Effector memory CD8-positive, alpha-beta T cell (primary cell): ENCODE results near the gene CLCN4.

Source experiments
- ATAC-seq: fragments of 150-1000 bp; cut with Tn5 transposase; replicated peaks from 2 replicates; pipeline ENCODE4 v1.10.0; 2021; ENCODE audit warnings: mild to moderate bottlenecking, moderate library complexity
- DNase-seq, 3 experiments: peaks; one replicate each; pipeline ENCODE4 v3.0.0; 2021
- H3K27ac Mint-ChIP-seq, 2 donors: one replicate each; pipeline ENCODE4 v1.8.0; 2022; ENCODE audit warnings: mild to moderate bottlenecking in 2 of 2, mixed read lengths in 2 of 2, moderate library complexity in 2 of 2
- H3K27me3 Mint-ChIP-seq, 2 donors: one replicate each; pipeline ENCODE4 v1.8.0; 2022; ENCODE audit warnings: mixed read lengths in 2 of 2
- H3K36me3 Mint-ChIP-seq: one replicate; pipeline ENCODE4 v1.8.0; 2022; ENCODE audit warnings: mild to moderate bottlenecking, moderate library complexity, mixed read lengths; ENCODE audit not compliant: insufficient read depth
- H3K4me1 Mint-ChIP-seq, 2 donors: one replicate each; pipeline ENCODE4 v1.8.0; 2022; ENCODE audit warnings: low read depth in 2 of 2, mixed read lengths in 2 of 2
- H3K4me3 Mint-ChIP-seq, 2 donors: one replicate each; pipeline ENCODE4 v1.8.0; 2022; ENCODE audit warnings: mild to moderate bottlenecking in 2 of 2, mixed read lengths in 2 of 2, moderate library complexity in 2 of 2
- H3K9me3 Mint-ChIP-seq, 2 donors: one replicate each; pipeline ENCODE4 v1.8.0; 2022; ENCODE audit warnings: mixed read lengths in 2 of 2

The CLCN4 gene

DNA sequence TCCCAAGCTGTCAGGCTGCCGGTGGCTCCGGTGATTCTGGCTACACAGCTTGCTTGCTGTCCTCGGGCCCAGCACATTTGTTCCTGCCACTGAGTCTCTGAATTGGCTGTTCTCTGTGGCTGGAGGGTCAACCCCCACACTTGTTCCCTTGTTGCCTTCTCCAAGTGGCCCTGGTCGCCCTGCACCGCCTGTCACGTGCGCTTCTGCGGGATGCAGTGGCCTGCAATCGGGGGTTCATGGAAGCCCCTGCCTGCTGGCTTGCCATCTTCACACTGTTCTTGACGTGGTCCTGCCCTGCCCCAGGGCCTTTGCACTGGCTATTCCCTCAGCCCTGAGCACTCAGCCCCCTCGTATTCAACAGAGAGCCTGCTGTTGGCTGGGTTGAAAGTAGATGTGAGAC lies 8.1 kb downstream of the CLCN4 start:
- Mint-ChIP-seq H3K36me3 (no peaks in the 10 kb centered on the region), H3K27ac (no peak overlapping the region), H3K4me3 (no peak overlapping the region), H3K9me3 (no peaks in the 10 kb centered on the region), H3K4me1 (peaks cover 0 to 7% of the 10 kb centered on the region in 2 donors), H3K27me3 (peaks cover 19 to 30% of the 10 kb centered on the region in 2 donors)
- no peak for DNase-seq
- no peak for ATAC-seq

DNA sequence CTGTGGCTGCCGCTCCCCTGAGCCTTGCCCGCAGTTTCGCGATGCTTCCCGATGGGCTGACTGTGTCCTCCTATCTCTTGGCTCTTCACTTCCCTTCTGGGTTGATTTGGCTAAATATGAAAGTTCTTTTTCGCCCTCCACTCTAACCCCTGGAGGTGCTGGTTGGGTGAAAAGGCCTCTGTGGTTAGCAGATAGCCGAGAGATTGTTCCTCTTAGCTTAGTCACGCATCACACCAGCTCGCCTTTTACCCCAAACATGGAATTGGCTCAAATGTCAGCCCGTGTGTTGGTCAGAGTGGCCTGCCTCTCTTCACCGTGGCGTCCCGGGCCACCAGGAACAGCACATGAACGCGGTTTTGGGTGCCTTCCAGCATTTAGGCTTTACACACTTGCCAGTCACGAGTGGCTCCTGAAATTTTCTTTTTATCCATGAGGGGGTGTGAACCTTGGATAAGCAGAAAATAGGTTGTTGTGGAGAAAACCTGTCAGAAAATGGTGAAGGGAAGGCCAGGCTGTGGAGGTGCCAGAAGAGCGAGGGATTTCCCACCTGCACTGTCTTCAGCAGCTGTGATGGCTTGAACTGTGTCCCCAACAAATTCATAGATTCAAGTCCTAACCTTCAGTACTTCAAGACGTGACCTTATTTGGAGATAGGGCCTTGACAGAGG lies 8.9 kb downstream of the CLCN4 start:
- Mint-ChIP-seq H3K4me1 (peaks cover 0 to 7% of the 10 kb centered on the region in 2 donors), H3K27ac (no peak overlapping the region), H3K36me3 (no peaks in the 10 kb centered on the region), H3K9me3 (no peaks in the 10 kb centered on the region), H3K4me3 (no peak overlapping the region), H3K27me3 (peaks cover 11 to 22% of the 10 kb centered on the region in 2 donors)
- ATAC-seq (no peak), DNase-seq (no peak)

DNA sequence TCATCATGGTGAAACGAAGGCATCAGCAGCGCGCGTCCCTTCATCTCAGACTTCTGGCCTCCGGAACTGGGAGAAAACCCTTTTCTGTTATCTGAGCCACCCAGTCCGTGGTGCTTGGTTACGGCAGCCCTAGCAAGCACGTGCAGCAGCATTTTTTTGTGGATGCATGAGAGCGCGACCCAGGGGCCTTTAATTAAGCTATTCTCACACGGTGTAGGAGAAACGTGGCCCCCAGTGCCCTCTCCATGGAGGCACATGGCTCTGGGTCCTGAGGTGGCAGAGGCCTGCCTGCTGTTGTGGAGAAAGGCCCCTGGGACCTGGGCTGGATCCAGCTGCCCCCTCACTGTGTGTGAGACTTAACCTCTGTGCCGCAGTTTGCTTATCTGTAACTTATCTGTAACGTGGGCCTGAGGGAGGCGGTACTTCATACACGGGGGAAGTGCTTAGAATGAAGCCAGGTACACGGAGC lies 9.5 kb downstream of the CLCN4 start:
- Mint-ChIP-seq H3K27ac (no peak overlapping the region), H3K4me1 (peaks cover 0 to 7% of the 10 kb centered on the region in 2 donors), H3K9me3 (no peaks in the 10 kb centered on the region), H3K27me3 (peaks cover 5 to 16% of the 10 kb centered on the region in 2 donors), H3K4me3 (no peak overlapping the region), H3K36me3 (no peaks in the 10 kb centered on the region)
- ATAC-seq, result no peak
- DNase-seq, result no peak

DNA sequence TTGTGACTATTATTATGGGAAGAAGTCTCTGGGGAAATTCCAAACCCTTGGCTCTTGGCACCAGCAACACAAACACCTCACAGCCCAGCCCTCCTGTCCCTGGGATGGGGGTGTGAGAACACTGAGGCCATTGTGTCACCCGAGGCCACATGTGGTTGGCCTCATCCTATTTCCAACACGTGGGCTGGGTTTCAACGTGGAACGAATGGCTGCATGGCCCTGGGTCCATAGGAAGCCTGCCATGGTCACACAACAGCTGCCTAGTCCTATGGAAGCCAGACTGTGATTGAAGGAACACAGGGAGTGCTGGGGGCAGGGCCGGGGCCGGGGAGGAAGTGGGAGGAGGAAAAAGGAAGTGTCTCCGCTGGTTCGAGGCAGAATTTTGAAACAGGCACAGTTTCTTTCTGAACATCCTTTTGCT lies 10.0 kb downstream of the CLCN4 start:
- Mint-ChIP-seq H3K36me3 (no peaks in the 10 kb centered on the region), H3K4me1 (peaks cover 0 to 7% of the 10 kb centered on the region in 2 donors), H3K27ac (no peak overlapping the region), H3K4me3 (peak overlapping the region in 1 of 2 donors; percentile 25), H3K9me3 (no peaks in the 10 kb centered on the region), H3K27me3 (peaks cover 5 to 15% of the 10 kb centered on the region in 2 donors)
- DNase-seq (no peak), ATAC-seq (no peak)

DNA sequence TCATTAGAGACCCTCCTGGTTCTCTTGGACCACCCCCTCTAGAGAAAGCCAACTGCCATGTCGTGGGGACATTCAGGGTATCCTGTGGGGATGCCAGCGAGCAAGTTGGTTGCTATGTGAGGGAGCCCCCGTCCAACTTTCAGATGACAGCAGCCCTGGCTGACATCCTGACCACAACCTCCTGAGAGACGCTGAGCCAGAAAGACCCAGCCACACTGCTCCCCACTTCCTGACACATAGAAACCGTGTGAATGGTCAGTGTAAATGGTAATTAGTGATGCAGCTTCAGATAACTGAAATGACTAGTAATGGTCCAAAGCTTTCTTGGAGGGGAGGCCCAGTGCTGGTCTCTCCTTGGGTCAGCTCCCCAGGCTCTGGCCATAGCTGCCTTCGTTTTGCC lies 10.8 kb downstream of the CLCN4 start:
- no peak overlapping the region for H3K27ac Mint-ChIP-seq
- H3K4me1 Mint-ChIP-seq, result peaks cover 0 to 7% of the 10 kb centered on the region in 2 donors
- DNase-seq (no peak), ATAC-seq (no peak)
- no peaks in the 10 kb centered on the region for H3K36me3 Mint-ChIP-seq
- peaks cover 5 to 24% of the 10 kb centered on the region in 2 donors for H3K27me3 Mint-ChIP-seq
- H3K4me3 Mint-ChIP-seq, result no peak overlapping the region
- no peaks in the 10 kb centered on the region for H3K9me3 Mint-ChIP-seq

DNA sequence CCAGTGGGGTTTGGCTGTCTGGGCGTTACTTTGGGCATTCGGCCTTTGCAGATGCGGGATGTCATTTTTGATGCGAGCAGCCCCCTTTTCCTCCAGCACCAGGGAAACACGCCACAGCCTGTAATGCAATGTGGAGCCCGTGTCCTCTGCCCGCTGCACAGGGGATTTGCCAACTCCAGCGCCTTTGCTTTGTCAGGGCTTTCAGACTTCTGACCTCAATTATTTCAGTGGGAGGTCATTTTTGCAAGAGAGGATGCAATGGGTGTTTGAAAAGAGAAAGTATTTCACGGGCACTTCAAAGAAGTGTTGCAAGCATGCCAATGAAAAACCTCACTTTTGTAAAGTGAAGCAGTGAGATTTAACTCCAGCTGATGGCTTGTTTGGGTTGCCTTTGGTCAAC lies 11.5 kb downstream of the CLCN4 start:
- DNase-seq (no peak), ATAC-seq (no peak)
- H3K4me1 Mint-ChIP-seq, result peaks cover 0 to 7% of the 10 kb centered on the region in 2 donors
- no peak overlapping the region for H3K27ac Mint-ChIP-seq
- H3K9me3 Mint-ChIP-seq, result no peaks in the 10 kb centered on the region
- H3K4me3 Mint-ChIP-seq, result no peak overlapping the region
- H3K27me3 Mint-ChIP-seq, result peaks cover 5 to 28% of the 10 kb centered on the region in 2 donors
- H3K36me3 Mint-ChIP-seq, result no peaks in the 10 kb centered on the region

DNA sequence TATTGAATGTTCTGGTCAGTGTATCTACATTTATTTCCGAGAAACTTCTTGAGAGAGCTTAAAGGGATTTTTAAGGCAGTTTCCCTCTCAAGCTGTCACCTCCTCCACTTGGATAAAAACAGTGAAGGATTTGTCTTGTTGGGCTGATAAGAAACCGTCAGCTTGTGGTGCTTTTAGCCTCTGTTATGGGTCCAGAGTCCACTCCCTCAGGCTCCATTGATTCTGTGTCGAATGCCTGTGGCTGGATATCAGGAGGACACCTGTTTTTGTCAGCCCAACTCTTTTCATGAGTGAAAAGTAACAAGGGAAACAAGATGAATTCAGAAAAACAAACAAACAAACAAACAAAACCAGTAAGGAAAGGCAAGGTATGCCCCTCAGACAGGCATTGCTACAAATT lies 12.4 kb downstream of the CLCN4 start:
- no peak overlapping the region for H3K4me3 Mint-ChIP-seq
- peaks cover 0 to 7% of the 10 kb centered on the region in 2 donors for H3K4me1 Mint-ChIP-seq
- H3K27me3 Mint-ChIP-seq, result peaks cover 0 to 29% of the 10 kb centered on the region in 2 donors
- no peak overlapping the region for H3K27ac Mint-ChIP-seq
- no peaks in the 10 kb centered on the region for H3K36me3 Mint-ChIP-seq
- no peak for ATAC-seq
- no peaks in the 10 kb centered on the region for H3K9me3 Mint-ChIP-seq
- no peak for DNase-seq

DNA sequence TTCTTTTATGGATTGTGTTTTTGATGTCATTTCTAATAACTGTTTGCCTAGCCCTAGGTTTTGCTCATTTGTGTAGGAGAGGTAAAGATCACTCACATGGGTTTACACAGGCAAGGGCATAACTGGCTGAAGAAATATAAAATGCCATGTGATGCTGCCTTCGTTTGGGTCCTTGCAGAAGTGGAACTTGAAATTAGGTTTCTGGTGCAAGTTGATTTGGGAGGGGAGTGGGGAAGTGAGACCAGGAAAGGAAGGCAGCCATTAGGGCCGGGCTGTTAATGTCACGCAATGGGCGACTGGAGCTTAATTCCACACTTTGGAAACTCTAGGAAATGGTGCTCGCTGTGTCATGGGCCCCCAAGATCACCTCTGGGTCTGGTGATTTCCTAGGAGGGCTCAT lies 14.5 kb downstream of the CLCN4 start:
- peaks cover 0 to 7% of the 10 kb centered on the region in 2 donors for H3K4me1 Mint-ChIP-seq
- DNase-seq (no peak), ATAC-seq (no peak)
- H3K27ac Mint-ChIP-seq, result no peak overlapping the region
- no peaks in the 10 kb centered on the region for H3K36me3 Mint-ChIP-seq
- H3K27me3 Mint-ChIP-seq, result peaks cover 0 to 41% of the 10 kb centered on the region in 2 donors
- H3K4me3 Mint-ChIP-seq, result no peak overlapping the region
- H3K9me3 Mint-ChIP-seq, result no peaks in the 10 kb centered on the region

DNA sequence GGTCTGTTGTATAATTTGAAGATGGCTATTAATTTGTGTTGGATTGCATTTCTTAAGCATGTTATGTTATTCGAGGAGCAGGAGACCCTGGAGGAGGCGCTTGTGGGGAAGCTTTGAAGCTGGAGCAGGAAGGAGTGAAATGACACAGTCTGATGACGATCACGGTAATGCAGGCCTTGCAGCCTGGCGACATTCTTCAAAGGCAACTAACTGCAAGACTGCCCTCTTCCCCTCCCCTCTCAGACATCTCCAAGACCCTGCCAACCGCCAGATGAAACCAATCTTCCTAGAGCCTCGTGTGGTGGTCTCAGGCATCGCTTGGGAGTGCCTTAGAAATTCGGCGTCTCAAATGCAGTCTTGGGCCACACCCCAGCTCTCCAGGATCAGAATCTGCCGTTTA lies 16.1 kb downstream of the CLCN4 start:
- no peaks in the 10 kb centered on the region for H3K9me3 Mint-ChIP-seq
- ATAC-seq, result no peak
- H3K4me3 Mint-ChIP-seq, result no peak overlapping the region
- H3K27ac Mint-ChIP-seq, result no peak overlapping the region
- H3K36me3 Mint-ChIP-seq, result no peaks in the 10 kb centered on the region
- peaks cover 0 to 57% of the 10 kb centered on the region in 2 donors for H3K27me3 Mint-ChIP-seq
- DNase-seq, result no peak
- H3K4me1 Mint-ChIP-seq, result no peaks in the 10 kb centered on the region

DNA sequence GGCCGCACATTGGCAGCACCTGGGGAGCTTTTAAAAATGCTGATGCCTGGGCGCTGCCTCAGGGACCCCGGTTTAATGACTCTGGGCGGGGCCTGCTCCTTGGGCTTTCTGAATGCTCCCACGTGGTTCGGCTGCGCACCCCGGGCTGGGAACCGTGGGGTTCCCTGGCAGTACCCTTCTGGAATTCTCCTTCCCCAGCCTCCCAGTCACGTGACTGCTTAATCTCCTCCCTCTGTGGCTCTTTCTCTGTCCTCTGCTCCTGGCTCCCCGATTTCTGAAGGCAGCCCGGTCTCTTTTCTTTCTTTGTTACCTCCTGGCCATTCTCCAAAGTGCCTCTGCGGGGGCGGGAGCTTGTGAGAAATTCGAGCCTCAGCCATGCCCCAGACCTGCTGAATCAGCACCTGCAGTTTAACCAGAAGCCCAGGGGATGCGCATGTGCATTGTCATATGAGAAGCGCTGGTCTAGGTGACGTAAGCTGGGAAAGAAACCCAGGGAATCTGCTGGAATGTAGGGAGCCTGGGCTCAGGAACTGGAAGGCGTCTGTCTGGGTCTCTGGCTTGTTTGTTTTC lies 16.6 kb downstream of the CLCN4 start:
- no peaks in the 10 kb centered on the region for H3K36me3 Mint-ChIP-seq
- no peak overlapping the region for H3K27ac Mint-ChIP-seq
- ATAC-seq (no peak), DNase-seq (no peak)
- no peaks in the 10 kb centered on the region for H3K9me3 Mint-ChIP-seq
- H3K4me1 Mint-ChIP-seq, result no peaks in the 10 kb centered on the region
- H3K27me3 Mint-ChIP-seq, result peaks cover 0 to 57% of the 10 kb centered on the region in 2 donors
- H3K4me3 Mint-ChIP-seq, result no peak overlapping the region

DNA sequence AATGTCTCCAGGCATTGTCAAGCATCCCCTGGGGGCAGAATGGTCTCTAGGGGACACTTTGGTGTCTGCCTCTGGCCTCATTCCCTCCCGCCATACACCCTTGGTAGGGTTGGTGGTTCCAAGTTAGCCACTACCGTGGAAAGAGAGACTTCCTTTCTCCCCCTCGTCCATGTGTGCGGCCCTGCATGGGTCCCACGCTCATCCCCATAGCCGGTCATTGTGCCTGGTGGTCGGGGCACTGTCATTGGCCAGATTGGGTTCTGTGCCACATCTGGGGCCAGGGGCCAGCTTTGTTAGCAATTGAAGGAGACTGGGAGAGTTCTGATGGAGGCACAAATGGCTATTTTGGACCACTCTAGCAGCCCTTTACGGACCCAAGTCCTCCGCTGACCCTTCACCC lies 17.3 kb downstream of the CLCN4 start:
- DNase-seq, result no peak
- Mint-ChIP-seq H3K36me3 (no peaks in the 10 kb centered on the region), H3K4me1 (no peaks in the 10 kb centered on the region), H3K27ac (no peak overlapping the region), H3K4me3 (no peak overlapping the region), H3K27me3 (peaks cover 0 to 57% of the 10 kb centered on the region in 2 donors), H3K9me3 (no peaks in the 10 kb centered on the region)
- no peak for ATAC-seq

DNA sequence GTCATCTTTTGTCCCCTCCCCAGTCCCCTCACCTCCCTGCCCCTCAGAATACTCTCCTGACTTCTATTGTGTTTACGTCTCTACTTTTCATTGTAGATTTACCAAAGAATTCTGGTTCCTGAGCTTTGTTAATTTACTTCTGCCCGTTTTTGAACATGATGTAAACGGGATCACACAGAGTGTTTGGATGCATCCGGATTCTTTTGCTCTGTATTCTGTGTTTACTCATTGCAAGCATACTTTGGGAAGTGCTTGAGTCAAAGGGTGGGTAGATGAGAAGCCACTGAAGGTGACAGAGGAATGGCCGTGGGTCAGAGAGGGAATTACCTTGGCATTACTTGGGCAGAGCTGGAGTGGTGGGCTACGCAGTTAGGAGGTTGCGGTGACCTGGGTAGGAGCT lies 18.0 kb downstream of the CLCN4 start:
- Mint-ChIP-seq H3K27me3 (peaks cover 0 to 57% of the 10 kb centered on the region in 2 donors), H3K4me1 (no peaks in the 10 kb centered on the region), H3K9me3 (no peaks in the 10 kb centered on the region), H3K27ac (no peak overlapping the region), H3K4me3 (no peak overlapping the region), H3K36me3 (no peaks in the 10 kb centered on the region)
- ATAC-seq, result no peak
- no peak for DNase-seq

DNA sequence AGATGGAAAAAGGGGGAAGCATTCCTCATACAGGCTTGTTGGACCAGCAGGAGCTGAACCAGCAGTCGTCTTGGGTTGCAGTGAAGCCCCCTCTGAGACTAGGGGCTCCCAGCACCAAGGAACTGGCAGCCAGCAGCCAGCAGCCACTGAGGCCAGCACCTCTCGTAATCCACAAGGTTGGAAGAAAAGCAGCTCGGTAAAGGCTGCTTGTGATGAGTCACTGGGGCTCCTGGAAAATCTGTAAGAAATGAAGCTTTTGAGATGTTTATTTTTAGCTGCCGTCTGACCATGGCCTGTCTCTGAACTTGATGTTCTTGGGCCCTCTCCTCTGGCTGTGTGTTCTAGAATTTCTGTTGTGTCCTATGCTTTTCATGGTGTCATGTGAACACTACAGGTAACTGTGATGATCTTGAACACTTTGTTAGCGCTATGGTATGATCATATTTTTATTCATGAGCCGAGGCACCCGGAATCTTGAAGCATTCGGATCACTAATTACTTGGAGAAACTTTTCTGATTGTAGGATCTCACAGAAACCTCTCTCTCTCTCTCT lies 18.6 kb downstream of the CLCN4 start:
- DNase-seq (no peak), ATAC-seq (no peak)
- H3K4me1 Mint-ChIP-seq, result no peaks in the 10 kb centered on the region
- H3K27me3 Mint-ChIP-seq, result peaks cover 0 to 57% of the 10 kb centered on the region in 2 donors
- no peak overlapping the region for H3K27ac Mint-ChIP-seq
- H3K4me3 Mint-ChIP-seq, result no peak overlapping the region
- H3K9me3 Mint-ChIP-seq, result no peaks in the 10 kb centered on the region
- H3K36me3 Mint-ChIP-seq, result no peaks in the 10 kb centered on the region
